Ovary (tissue), 3 donors: ENCODE data around the gene EIF4G2.
A peak's percentile ranks its signal among the peaks of the same experiment; 100 is the strongest.

Source experiments
- CTCF ChIP-seq, 3 donors: fragments of 450-650 bp in 2 of 3; fragments of 200-600 bp in 1 of 3; IDR thresholded peaks; one replicate each; pipeline versions ENCODE4 v1.5.1 to v1.8.0; 2016 to 2022; ENCODE audit warnings: antibody characterized with exemption in 3 of 3, mild to moderate bottlenecking in 1 of 3
- POLR2A ChIP-seq: fragments of 450-650 bp; IDR thresholded peaks from one replicate; pipeline ENCODE4 v1.6.1; 2017; ENCODE audit warnings: antibody characterized with exemption, mild to moderate bottlenecking, moderate library complexity
- donor health status: DM: no; HTN: no; CAD: no.

- TF ChIP-seq CTCF (IDR thresholded peaks at IDR 0.05): peak in 1 of 3 donors; percentile 11
- peak; percentile 98 for TF ChIP-seq POLR2A
These were observed at the start of gene EIF4G2 for GRCh38 chr11:10808553-10809372.
